GM12878 (cell line): ENCODE data around the gene RAP1A. TPM values are rescaled to one million over a fixed set of nuclear protein-coding genes. Genes with fewer than 3 reads are reported as not detected.

Experiments used
- ATAC-seq: fragments of 200-7000 bp; cut with Tn5 transposase; 3 replicates; pipeline ENCODE4 v1.9.1; 2020; ENCODE audit warnings: mild to moderate bottlenecking, moderate library complexity
- BruUV-seq: library from RNA; stranded (reverse); fragments of 400-500 nt; replicated peaks from 2 replicates; lab custom pipeline; 2021; lab: Mats Ljungman, UMichigan
- CTCF ChIA-PET: fragments of 300-600 bp; sonication (Branson Sonifier 250); formaldehyde crosslinking; extraction: SDS; loops from one replicate; lab custom pipeline; 2021; ENCODE audit warnings: inconsistent platforms; lab: Yijun Ruan, JAX
- POLR2A ChIA-PET: fragments of 350-600 bp; formaldehyde crosslinking; extraction: SDS; loops from one replicate; lab custom pipeline; 2021; ENCODE audit warnings: inconsistent platforms; lab: Charles Lee
- RAD21 ChIA-PET: fragments of 300-600 bp; sonication (Branson Sonifier 250); formaldehyde crosslinking; loops from one replicate; lab custom pipeline; 2023; ENCODE audit warnings: antibody characterized with exemption; ENCODE audit not compliant: unreplicated experiment; lab: Charles Lee
- SMC1A ChIA-PET: fragments of 300-600 bp; sonication (Branson Sonifier 250); formaldehyde crosslinking; loops from one replicate; lab custom pipeline; 2023; ENCODE audit not compliant: unreplicated experiment, uncharacterized antibody; lab: Charles Lee
- DNase-seq: peaks from one replicate; pipeline ENCODE4 v3.0.0-alpha.2; 2011; ENCODE audit warnings: low read depth, low spot score
- FAIRE-seq: peaks from 3 replicates; lab custom pipeline; 2011; peaks lifted over from hg19 to GRCh38; lab: Jason Lieb, UNC
- H2AFZ ChIP-seq: 2 replicates; pipeline ENCODE4 v1.6.0; 2011; ENCODE audit warnings: low read depth, low read length, control low read depth; ENCODE audit not compliant: control insufficient read depth
- H3K27ac ChIP-seq: 2 replicates; pipeline ENCODE4 v1.5.1; 2011; ENCODE audit warnings: control low read depth; ENCODE audit not compliant: control insufficient read depth, insufficient read depth
- H3K27me3 ChIP-seq, 2 experiments: replicated peaks in 1 of 2; 2 replicates each; pipeline versions ENCODE4 v1.6.0 to v1.6.1; 2011; ENCODE audit warnings: low read length in 1 of 2; ENCODE audit not compliant: control insufficient read depth in 2 of 2, insufficient read depth in 2 of 2
- H3K36me3 ChIP-seq, 2 experiments: 2 replicates each; pipeline ENCODE4 v1.5.1; 2011; ENCODE audit warnings: low read length in 1 of 2; ENCODE audit not compliant: control insufficient read depth in 2 of 2, insufficient read depth in 2 of 2
- H3K4me1 ChIP-seq: 2 replicates; pipeline ENCODE4 v1.6.1; 2011; ENCODE audit warnings: mild to moderate bottlenecking, low read length, moderate library complexity, mixed read lengths; ENCODE audit not compliant: control insufficient read depth, insufficient read depth
- H3K4me2 ChIP-seq: 2 replicates; pipeline ENCODE4 v1.6.0; 2011; ENCODE audit warnings: control low read depth; ENCODE audit not compliant: control insufficient read depth, insufficient read depth
- H3K4me3 ChIP-seq: fragments of 200-600 bp; sonication (generic); 2 replicates; pipeline ENCODE4 v1.5.1; 2016
- H3K79me2 ChIP-seq: 2 replicates; pipeline ENCODE4 v1.6.0; 2011; ENCODE audit warnings: low read length; ENCODE audit not compliant: control insufficient read depth, insufficient read depth
- H3K9ac ChIP-seq: 2 replicates; pipeline ENCODE4 v1.8.0; 2011; ENCODE audit warnings: low read length, control low read depth, mixed read lengths; ENCODE audit not compliant: control insufficient read depth, insufficient read depth
- H3K9me3 ChIP-seq: replicated peaks from 3 replicates; pipeline ENCODE4 v1.5.1; 2011; ENCODE audit warnings: mild to moderate bottlenecking, low read length; ENCODE audit not compliant: control insufficient read depth, insufficient read depth
- H4K20me1 ChIP-seq: 2 replicates; pipeline ENCODE4 v1.6.0; 2011; ENCODE audit not compliant: control insufficient read depth, insufficient read depth
- NR2F1 ChIP-seq: fragments of 450-650 bp; conservative IDR thresholded peaks from 2 replicates; pipeline ENCODE4 v1.6.1; 2017; ENCODE audit warnings: mild to moderate bottlenecking
- PAX5 ChIP-seq: IDR thresholded peaks from 2 replicates; pipeline ENCODE4 v1.6.1; 2011; ENCODE audit warnings: low read depth, low read length, borderline replicate concordance
- POLR2AphosphoS5 ChIP-seq: IDR thresholded peaks from 2 replicates; pipeline ENCODE4 v1.6.1; 2011; ENCODE audit warnings: mild to moderate bottlenecking, low read length, inconsistent platforms
- POU2F2 ChIP-seq: IDR thresholded peaks from 3 replicates; pipeline ENCODE4 v1.6.1; 2011; ENCODE audit warnings: low read depth, mild to moderate bottlenecking, low read length, borderline replicate concordance
- SMAD5 ChIP-seq: IDR thresholded peaks from 2 replicates; pipeline ENCODE4 v1.6.1; 2016; ENCODE audit warnings: antibody characterized with exemption, low read depth
- SMARCA5 ChIP-seq: fragments of 450-650 bp; IDR thresholded peaks from 2 replicates; pipeline ENCODE4 v1.6.1; 2017; ENCODE audit warnings: mild to moderate bottlenecking
- WGBS: methylation state at CpG from one replicate; pipeline ENCODE4 v1.1.6; 2016; ENCODE audit warnings: low lambda C conversion rate; ENCODE audit not compliant: insufficient replicate concordance, insufficient coverage; ENCODE audit errors: missing lambda C conversion rate; 5-methylcytosine and 5-hydroxymethylcytosine counted together
- in situ Hi-C: fragments of 300-500 bp; cut with MboI; formaldehyde crosslinking; loops from 9 replicates; pipeline ENCODE4 v1.14.3; 2018; ENCODE audit warnings: mixed read lengths
- intact Hi-C: fragments of 100-400 bp; cut with micrococcal nuclease; formaldehyde crosslinking; loops from one replicate; pipeline ENCODE4 v1.14.2; 2022; ENCODE audit not compliant: unreplicated experiment
- polyA plus RNA-seq, 11 experiments: library from polyadenylated mRNA; depleted of rRNA in 4 of 11; unstranded in 6 of 11; stranded (reverse) in 5 of 11; fragments of >200 nt; fragmentation: Nextera tagmentation in 4 of 11; fragmentation: Illumina TruSeq in 1 of 11; extraction: Ambion mirVana in 4 of 11; extraction: Trizol in 1 of 11; gene quantifications; 1 replicate in 1 of 11; 2 replicates in 10 of 11; pipeline versions ENCODE4 v1.2.1 to v1.2.3, GENCODE V29; 2011 to 2016; ENCODE audit warnings: inconsistent platforms in 2 of 11, missing spikeins in 2 of 11, low read depth in 1 of 11
- total RNA-seq, 4 experiments: library from RNA; depleted of rRNA in 3 of 4; stranded (reverse); fragments of >200 nt in 3 of 4; fragmentation: Illumina TruSeq in 1 of 4; extraction: Trizol in 1 of 4; gene quantifications; 2 replicates each; pipeline versions ENCODE4 v1.2.1 to v1.2.3, GENCODE V29; 2013 to 2021
- TF ChIP-seq, protein P1 (sequence below): IDR thresholded peaks from 2 replicates; pipeline ENCODE4 v1.6.1; 2012; ENCODE audit warnings: low read depth, low read length, improper control_type of control experiment
- TF ChIP-seq, protein P2 (sequence below): fragments of 450-650 bp; IDR thresholded peaks from 2 replicates; pipeline ENCODE4 v1.6.1; 2014; ENCODE audit warnings: mild to moderate bottlenecking

RAP1A gene
- total and polyA plus RNA-seq, 10 of the 15 experiments (the other 5 are each of a cell fraction or from before 2014, with no cell fraction given), result 38.4 to 213 (median 86.0) TPM

DNA sequence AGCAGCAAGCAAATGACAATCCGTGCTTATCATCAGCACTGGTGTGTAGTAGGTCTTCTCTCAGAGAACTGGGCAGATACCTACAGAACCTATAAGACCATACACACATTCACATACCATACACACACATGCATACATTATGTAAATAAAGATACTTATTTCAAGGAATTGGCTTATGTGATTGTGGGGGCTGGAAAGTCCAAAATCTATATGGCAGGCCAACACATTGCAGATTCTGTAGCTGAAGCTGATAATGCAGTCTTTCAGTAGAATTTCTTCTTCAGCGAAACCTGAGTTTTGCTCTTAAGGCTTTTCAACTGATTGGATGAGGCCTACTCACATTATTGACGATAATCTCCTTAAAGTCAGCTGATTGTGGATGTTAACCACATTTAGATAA is 24.1 kb downstream of the RAP1A start (continued):
- TF ChIP-seq, protein P1, sequence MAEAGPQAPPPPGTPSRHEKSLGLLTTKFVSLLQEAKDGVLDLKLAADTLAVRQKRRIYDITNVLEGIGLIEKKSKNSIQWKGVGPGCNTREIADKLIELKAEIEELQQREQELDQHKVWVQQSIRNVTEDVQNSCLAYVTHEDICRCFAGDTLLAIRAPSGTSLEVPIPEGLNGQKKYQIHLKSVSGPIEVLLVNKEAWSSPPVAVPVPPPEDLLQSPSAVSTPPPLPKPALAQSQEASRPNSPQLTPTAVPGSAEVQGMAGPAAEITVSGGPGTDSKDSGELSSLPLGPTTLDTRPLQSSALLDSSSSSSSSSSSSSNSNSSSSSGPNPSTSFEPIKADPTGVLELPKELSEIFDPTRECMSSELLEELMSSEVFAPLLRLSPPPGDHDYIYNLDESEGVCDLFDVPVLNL, result no peak
- TF ChIP-seq NR2F1, result no peak
- TF ChIP-seq POU2F2, result no peak
- no peak for TF ChIP-seq SMAD5
- no peak for TF ChIP-seq PAX5
- TF ChIP-seq, protein P2, sequence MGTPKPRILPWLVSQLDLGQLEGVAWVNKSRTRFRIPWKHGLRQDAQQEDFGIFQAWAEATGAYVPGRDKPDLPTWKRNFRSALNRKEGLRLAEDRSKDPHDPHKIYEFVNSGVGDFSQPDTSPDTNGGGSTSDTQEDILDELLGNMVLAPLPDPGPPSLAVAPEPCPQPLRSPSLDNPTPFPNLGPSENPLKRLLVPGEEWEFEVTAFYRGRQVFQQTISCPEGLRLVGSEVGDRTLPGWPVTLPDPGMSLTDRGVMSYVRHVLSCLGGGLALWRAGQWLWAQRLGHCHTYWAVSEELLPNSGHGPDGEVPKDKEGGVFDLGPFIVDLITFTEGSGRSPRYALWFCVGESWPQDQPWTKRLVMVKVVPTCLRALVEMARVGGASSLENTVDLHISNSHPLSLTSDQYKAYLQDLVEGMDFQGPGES, result no peak

DNA sequence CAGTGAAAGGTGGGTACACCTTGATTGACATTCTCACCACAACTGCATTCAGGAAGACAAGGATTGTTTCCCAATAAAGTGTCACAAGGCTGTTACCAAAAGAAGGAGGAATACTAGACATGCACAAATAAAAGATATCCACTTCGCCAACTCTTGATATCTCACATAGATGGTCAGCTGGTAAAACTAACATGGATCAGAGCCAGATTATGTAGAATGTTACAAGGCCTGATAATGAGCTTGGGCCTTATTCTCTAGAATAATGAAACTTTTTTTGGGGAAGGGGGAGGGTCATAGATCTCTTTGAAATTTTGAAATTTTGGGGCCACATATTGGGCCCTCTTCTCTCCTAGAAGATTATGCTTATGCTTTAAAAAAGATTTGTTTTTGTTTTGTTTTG is 24.9 kb downstream of the RAP1A start:
- Histone ChIP-seq H3K27me3 (no peaks in the 10 kb centered on the region), H2AFZ (no peak overlapping the region), H3K4me2 (no peak overlapping the region), H3K4me3 (no peak overlapping the region), H3K4me1 (no peaks in the 10 kb centered on the region), H3K79me2 (peaks cover 95% of the 10 kb centered on the region), H3K27ac (no peak overlapping the region), H4K20me1 (peaks cover 3% of the 10 kb centered on the region; the same call in 1 of the 2 replicates), H3K36me3 (peaks cover 10 to 14% of the 10 kb centered on the region in 2 experiments), H3K9me3 (peaks cover 4% of the 10 kb centered on the region; the same call in 2 of the 3 replicates), H3K9ac (no peak overlapping the region)
- in situ Hi-C loops (no loop called here), intact Hi-C loops (no loop called here)
- 95% methylated on average over 1 of the region's 1 CpG for WGBS
- POLR2A ChIA-PET, result interaction anchor here (0.9 to 1.5 kb wide), 2 partner anchors 16 to 20 kb away, joined by 3 to 4 read pairs; no protein-coding TSS in a partner anchor
- RAD21 ChIA-PET, result interaction anchor here (1.0 to 1.8 kb wide), 5 partner anchors 11 to 137 kb away, joined by 3 to 6 read pairs (median 4); no protein-coding TSS in a partner anchor
- SMC1A ChIA-PET, result interaction anchor here (0.6 to 3.8 kb wide), 15 partner anchors 10 to 162 kb away, joined by 3 to 17 read pairs (median 4); no protein-coding TSS in a partner anchor
- BruUV-seq, result no TSS peak
- peak; percentile 4; the same call in 1 of the 2 replicates for TF ChIP-seq POLR2AphosphoS5
- TF ChIP-seq SMARCA5, result no peak
- CTCF ChIA-PET, result interaction anchor here (1.3 to 1.5 kb wide), 3 partner anchors 29 to 137 kb away, joined by 3 to 7 read pairs (median 4); no protein-coding TSS in a partner anchor
- DNase-seq (no peak), ATAC-seq (no peak), FAIRE-seq (no peak)
